Measurements from ENCODE around the gene SNX8. TPM values are rescaled to one million over a fixed set of nuclear protein-coding genes. Genes with fewer than 3 reads are reported as not detected.

The SNX8 gene
- total and polyA plus RNA-seq, 9 of the 15 experiments (the other 6 are each of a cell fraction or from before 2014, with no cell fraction given), result 2.7 to 51.6 (median 16.9) TPM

- TF ChIP-seq, protein P1, sequence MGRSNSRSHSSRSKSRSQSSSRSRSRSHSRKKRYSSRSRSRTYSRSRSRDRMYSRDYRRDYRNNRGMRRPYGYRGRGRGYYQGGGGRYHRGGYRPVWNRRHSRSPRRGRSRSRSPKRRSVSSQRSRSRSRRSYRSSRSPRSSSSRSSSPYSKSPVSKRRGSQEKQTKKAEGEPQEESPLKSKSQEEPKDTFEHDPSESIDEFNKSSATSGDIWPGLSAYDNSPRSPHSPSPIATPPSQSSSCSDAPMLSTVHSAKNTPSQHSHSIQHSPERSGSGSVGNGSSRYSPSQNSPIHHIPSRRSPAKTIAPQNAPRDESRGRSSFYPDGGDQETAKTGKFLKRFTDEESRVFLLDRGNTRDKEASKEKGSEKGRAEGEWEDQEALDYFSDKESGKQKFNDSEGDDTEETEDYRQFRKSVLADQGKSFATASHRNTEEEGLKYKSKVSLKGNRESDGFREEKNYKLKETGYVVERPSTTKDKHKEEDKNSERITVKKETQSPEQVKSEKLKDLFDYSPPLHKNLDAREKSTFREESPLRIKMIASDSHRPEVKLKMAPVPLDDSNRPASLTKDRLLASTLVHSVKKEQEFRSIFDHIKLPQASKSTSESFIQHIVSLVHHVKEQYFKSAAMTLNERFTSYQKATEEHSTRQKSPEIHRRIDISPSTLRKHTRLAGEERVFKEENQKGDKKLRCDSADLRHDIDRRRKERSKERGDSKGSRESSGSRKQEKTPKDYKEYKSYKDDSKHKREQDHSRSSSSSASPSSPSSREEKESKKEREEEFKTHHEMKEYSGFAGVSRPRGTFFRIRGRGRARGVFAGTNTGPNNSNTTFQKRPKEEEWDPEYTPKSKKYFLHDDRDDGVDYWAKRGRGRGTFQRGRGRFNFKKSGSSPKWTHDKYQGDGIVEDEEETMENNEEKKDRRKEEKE (IDR thresholded peaks at IDR 0.05; ENCODE audit: borderline replicate concordance in 1 of 2, control insufficient read depth in 1 of 2, low read depth in 2 of 2, low read length in 1 of 2), result peak in 1 of 2 experiments; percentile 42; a peak in 1 of 4 replicates
- TF ChIP-seq SMAD3 (CRISPR knock-in tag; conservative IDR thresholded peaks at IDR 0.05) (no peak), HDAC1 (IDR thresholded peaks at IDR 0.05) (peak in 1 of 2 experiments; percentile 99; a peak in 2 of 4 replicates), GMEB1 (CRISPR knock-in tag; IDR thresholded peaks at IDR 0.05) (peak; percentile 41; the same call in 1 of the 2 replicates), SAP30 (IDR thresholded peaks at IDR 0.05; ENCODE audit: borderline replicate concordance, insufficient read depth, low read depth, low read length, poor library complexity, severe bottlenecking) (peak; percentile 55), ZNF511 (CRISPR knock-in tag; IDR thresholded peaks at IDR 0.05) (0 out of 2 replicates have a peak, but pooled peaks have one; percentile 27), ZNF23 (CRISPR knock-in tag; IDR thresholded peaks at IDR 0.05) (no peak)
- TF ChIP-seq, protein P2, sequence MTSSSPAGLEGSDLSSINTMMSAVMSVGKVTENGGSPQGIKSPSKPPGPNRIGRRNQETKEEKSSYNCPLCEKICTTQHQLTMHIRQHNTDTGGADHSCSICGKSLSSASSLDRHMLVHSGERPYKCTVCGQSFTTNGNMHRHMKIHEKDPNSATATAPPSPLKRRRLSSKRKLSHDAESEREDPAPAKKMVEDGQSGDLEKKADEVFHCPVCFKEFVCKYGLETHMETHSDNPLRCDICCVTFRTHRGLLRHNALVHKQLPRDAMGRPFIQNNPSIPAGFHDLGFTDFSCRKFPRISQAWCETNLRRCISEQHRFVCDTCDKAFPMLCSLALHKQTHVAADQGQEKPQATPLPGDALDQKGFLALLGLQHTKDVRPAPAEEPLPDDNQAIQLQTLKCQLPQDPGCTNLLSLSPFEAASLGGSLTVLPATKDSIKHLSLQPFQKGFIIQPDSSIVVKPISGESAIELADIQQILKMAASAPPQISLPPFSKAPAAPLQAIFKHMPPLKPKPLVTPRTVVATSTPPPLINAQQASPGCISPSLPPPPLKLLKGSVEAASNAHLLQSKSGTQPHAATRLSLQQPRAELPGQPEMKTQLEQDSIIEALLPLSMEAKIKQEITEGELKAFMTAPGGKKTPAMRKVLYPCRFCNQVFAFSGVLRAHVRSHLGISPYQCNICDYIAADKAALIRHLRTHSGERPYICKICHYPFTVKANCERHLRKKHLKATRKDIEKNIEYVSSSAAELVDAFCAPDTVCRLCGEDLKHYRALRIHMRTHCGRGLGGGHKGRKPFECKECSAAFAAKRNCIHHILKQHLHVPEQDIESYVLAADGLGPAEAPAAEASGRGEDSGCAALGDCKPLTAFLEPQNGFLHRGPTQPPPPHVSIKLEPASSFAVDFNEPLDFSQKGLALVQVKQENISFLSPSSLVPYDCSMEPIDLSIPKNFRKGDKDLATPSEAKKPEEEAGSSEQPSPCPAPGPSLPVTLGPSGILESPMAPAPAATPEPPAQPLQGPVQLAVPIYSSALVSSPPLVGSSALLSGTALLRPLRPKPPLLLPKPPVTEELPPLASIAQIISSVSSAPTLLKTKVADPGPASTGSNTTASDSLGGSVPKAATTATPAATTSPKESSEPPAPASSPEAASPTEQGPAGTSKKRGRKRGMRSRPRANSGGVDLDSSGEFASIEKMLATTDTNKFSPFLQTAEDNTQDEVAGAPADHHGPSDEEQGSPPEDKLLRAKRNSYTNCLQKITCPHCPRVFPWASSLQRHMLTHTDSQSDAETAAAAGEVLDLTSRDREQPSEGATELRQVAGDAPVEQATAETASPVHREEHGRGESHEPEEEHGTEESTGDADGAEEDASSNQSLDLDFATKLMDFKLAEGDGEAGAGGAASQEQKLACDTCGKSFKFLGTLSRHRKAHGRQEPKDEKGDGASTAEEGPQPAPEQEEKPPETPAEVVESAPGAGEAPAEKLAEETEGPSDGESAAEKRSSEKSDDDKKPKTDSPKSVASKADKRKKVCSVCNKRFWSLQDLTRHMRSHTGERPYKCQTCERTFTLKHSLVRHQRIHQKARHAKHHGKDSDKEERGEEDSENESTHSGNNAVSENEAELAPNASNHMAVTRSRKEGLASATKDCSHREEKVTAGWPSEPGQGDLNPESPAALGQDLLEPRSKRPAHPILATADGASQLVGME (CRISPR knock-in tag; IDR thresholded peaks at IDR 0.05), result no peak
- TF ChIP-seq, protein P3, sequence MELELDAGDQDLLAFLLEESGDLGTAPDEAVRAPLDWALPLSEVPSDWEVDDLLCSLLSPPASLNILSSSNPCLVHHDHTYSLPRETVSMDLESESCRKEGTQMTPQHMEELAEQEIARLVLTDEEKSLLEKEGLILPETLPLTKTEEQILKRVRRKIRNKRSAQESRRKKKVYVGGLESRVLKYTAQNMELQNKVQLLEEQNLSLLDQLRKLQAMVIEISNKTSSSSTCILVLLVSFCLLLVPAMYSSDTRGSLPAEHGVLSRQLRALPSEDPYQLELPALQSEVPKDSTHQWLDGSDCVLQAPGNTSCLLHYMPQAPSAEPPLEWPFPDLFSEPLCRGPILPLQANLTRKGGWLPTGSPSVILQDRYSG (tag; conservative IDR thresholded peaks at IDR 0.05; ENCODE audit: low read depth), result no peak
- TF ChIP-seq, protein P4, sequence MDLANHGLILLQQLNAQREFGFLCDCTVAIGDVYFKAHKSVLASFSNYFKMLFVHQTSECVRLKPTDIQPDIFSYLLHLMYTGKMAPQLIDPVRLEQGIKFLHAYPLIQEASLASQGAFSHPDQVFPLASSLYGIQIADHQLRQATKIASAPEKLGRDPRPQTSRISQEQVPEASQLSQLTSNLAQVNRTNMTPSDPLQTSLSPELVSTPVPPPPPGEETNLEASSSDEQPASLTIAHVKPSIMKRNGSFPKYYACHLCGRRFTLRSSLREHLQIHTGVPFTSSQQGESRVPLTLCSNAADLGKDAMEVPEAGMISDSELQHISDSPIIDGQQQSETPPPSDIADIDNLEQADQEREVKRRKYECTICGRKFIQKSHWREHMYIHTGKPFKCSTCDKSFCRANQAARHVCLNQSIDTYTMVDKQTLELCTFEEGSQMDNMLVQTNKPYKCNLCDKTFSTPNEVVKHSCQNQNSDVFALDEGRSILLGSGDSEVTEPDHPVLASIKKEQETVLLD (IDR thresholded peaks at IDR 0.05), result peak; percentile 96
These were observed at the start of gene SNX8 (continued) for GRCh38 chr7:2314209-2314955.

Data from K562 (cell line).